AG20443 (cell line): ENCODE measurements around the gene SRGAP1.
A peak's percentile ranks its signal among the peaks of the same experiment; 100 is the strongest.

Experiments used
- DNase-seq: peaks from one replicate; pipeline ENCODE4 v3.0.0; 2012; ENCODE audit warnings: low spot score, mixed read lengths

The SRGAP1 gene

DNA sequence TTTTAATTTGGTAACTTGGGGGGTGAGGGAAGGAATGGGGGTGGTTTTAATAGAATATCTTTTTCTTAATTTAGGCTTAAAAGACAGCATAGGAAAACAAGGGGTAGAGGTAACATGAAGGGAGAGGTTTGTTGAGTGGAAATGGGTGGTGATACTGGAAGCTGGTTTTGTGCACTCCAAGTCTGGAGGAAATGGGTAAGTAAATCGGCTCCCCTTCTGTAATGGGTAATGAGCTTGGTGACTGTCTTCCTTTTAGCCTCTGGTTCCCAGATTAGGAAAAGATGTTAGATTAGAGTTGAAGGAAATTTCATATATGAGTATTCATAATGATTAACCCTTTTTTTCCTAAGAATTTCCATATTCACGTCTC is 122.1 kb downstream of the SRGAP1 start:
- DNase-seq, result no peak

DNA sequence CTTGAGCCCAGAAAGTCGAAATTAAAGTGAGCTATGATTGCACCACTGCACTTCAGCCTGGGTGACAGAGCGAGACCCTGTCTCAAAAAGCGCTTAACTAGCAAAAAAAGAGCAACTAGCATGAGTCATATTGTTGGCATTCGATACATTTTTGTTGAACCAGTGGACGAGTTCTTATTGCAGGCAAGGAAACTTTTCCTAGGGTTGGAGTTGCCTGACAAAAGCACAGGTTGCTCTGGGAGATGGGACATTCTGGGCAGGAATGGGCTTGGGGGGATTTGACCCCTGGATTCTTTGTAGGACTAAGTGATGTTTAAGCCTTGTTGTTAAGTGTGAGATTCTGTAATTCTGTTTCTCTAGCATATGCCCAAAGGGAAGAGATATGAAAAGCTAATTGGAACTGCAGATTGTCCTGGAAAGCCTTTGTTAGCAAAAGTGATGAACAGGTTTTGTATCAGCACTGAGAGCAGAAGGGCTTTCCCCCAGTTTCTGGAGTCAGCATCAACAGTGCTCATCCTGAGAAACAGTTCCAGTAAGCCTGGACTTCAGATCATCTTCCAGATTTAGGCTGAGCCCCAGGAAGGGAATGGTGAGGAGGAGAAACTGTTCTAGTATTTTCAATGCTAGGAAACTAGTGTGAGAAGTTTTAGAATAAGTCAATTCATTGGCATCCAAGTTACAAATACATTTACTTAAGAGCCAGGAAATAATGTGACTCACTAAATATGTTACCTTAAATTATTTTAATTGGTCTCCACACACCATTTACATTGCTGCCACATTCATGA is 123.1 kb downstream of the SRGAP1 start:
- DNase-seq, result peak; percentile 32

DNA sequence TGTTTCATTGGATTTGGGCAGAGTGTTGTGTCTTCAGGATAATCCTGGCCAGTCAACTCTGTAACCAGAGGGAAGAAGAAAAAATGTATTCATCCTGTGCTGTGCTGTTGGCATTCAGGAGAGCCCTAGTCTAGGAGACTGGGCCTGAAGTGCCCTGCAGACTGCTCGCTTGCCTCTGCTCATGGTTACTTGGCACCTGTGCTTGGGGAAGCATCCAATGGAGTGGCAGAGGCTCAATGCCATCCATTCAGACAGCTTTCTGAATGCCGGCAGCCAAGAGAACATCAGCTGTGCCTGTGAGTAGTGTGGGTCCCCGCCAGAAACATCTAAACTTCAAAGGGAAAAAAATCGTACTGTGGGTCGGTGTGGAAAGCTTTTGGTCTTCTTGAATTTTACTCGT is 124.2 kb downstream of the SRGAP1 start:
- no peak for DNase-seq

DNA sequence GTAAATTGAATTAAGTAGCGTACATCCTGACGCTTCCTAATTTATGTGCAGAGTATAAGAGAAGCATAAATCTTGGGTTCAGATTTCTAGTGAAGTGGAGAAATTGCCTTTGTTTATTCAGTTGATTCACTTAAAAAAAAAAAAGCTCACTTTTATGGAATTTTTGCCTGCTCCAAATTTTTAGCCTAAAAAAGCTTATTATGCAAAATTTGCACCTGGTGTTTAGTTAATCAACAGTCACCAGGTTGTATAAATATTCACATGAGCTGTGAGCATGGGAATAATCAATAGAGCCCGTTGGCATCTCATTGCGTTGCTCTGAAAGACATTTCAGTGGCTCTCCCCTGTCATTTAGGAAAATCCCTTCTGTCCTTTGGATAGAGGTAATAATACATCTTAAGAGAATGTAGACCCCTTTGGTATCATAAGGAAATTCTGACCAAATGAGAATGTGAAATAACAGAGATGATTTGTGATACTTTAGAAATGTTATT is 132.4 kb downstream of the SRGAP1 start:
- DNase-seq, result no peak

DNA sequence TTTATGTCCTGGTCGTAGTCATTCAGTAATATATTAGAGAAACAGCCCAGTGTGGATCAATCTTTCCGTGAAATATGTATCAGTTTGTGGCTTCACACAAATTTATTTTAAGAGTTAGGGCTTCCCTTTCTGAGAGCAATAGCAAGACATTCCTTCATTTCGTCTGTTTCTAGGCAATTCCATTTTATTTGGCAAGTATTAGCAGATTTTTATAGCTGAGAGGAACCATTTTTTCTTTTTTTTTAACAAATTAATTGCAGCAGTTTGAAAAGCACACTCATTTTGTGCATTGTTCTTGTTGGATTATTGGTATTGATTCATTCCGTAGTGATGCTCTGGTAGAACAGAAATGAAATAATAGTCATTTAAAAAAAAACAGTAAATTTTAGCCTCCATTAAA is 132.9 kb downstream of the SRGAP1 start:
- no peak for DNase-seq

DNA sequence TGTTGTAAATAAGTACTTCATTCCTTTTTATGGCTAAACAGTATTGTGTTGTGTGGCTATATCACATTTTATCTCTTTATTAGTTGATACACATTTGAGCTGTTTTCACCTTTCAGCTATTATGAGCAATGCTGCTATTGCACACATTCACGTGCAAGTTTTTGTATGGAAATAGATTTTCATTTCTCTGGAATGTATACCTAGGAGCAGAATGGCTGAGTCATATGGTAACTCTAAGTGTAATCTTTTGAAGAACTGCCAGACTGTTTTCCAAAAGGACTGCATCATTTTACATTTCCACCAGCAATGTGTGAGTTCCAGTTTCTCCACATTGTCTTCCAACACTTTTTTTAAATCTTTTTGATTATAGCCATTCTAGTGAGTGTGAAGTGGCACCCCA is 134.0 kb downstream of the SRGAP1 start:
- peak; percentile 26 for DNase-seq

DNA sequence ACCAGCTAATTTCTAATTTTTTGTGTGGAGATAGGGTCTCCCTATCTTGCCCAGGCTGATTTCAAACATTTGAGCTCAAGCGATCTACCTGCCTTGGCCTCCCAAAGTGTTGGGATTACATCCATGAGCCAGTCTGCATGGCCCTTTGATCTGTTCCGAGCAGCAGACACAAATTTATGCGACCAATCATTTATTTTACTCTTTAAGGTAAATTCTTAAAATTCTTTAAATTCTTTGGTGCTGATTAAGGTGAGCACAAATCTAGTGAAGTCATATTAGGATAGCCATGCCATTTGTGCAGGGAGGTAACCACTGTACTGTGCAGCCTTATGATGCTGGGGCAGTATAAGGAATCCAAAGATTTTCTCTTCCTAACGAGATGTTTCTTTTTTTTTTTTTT is 135.7 kb downstream of the SRGAP1 start:
- DNase-seq, result no peak

DNA sequence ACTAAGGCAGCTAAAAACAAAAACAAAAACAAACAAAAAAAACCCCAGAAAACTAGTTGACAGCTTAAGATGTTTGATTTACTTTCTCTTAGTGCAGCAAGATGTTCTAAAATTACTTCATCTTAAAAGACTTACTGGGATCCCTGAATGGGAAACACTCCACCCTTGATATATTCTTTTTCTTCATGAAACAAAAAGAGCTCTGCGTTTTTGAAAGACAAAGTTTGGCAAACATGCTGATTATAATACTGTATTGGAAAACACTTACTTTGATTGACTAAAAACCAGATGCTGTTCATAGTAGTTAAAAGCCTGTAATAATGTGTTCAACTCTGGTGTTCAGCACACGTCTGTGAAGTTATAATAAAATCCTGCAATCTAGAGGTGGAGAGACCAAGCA is 136.8 kb downstream of the SRGAP1 start:
- DNase-seq, result no peak

DNA sequence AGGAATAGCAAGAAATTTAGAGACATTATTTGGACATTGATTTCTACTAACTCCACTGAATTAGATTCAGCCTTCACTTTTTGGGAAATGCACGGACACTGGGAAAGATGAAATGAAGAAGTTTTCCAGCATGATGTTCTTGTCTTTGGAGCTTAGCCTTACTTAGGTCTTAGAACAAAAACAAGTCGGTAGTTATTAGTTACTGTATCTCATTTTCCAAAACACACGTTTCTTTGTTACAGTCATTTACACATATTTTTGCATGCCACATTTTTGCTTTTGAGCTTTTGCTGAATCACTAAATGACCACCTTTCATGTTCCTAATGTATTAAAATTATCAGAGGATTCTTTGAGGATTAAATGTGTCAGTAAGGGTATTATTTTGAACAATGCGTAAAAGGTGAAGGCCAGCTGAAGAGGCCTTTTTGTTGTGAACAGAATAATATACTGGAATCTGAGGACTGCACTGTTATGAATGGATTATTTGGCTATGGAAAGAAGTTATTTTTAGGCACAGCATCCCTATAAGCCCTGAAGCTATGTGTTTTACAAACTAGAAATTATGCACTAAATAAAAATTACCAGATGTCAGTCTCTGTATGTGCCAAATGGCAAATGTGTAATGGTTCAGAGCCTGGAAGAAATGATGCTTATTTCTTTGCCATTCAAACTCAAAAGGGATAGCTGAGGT is 138.2 kb downstream of the SRGAP1 start:
- DNase-seq, result no peak

DNA sequence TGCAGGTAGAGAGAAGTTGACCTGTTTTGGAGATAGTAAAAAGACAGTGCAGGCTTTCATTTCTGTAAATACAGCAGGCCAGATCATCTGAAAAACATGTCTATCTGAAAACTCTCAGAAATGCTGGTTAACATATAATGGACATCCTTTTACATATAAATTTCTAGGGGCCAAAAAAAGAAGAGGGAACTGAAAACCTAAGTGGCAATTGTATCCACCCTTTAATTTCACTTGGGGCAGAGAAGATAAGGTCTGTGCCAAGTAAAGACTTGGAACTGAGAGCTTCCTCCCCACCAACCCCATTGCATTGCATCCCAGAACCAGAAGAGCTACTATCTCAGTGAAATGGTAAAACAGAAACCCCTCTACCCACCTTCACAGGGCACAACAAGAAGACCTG is 141.0 kb downstream of the SRGAP1 start:
- no peak for DNase-seq

DNA sequence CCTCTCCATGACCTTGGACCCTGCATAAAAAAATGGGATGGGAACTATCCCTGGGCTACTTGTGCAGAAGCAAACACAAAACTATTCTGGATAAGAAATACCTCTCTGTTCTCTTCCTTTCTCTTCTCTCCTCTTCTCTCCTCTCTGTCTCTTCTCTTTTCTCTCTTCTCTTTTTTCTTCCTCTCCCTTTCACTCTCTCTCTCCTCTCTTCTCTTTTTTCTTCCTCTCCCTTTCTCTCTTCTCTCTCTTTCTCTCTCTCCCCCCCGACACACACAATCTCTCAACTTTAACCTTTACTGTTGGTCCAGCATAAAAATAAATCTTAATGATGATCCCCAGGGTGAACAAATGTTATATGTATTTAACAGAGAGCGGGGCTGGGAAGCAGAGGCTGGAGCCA is 141.4 kb downstream of the SRGAP1 start:
- DNase-seq, result no peak

DNA sequence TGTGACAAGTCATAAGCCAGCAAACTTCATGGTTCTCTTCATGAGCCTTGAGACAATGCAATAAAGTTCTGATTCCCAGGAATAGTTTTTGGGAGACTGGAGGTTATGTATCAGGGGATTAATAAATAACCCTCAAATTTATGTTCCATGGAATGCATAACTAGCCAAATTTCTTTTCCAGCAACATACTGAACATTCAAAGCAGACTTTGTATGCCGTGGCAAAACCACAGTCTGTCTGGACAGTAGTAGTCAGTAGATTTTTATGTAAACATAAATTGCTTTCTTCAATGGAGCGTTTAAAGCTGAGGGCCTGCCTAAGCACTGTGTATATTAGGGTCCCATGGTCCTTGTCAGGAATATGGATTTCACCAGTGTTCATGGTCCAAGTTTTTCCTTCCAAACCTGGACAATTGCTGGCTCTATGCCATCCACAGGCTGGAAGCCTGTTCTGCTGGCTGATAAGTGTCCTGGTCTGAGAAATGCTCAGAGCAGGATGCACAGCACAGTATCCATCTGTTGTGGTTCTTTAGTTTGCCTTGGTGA is 144.9 kb downstream of the SRGAP1 start:
- no peak for DNase-seq

DNA sequence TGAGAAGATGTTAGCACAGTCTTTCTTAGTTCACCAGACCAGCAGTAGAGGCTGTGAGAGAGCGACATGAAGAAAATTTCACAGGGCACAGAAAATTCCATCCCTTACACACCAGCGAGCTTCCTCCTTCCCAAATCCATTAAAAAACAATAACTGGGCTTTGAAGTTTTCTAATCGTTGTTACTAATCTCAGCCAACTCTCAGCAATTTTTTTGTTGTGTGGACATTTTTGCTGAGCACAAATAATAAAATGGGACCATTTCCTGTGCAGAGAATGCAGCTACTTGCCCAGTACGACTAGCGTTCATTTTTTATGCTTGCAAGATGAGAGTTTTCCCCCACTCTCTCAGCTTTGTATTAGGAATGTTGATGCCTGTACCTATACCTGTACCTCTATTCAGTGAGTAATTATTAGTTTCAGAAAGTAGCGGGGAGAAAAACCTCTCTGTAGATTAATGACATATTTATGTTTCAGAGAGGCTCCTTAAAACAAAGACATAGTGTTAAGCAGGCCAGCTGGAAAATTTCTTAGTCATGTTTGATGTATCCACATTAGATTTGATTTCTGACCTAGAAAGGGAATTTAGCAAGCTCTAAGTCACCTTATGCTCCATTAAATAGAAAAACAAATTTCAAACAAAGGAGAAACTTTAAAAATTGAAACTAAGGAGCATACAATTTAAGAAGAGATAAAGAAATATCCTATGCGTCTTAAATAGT is 146.5 kb downstream of the SRGAP1 start:
- no peak for DNase-seq

DNA sequence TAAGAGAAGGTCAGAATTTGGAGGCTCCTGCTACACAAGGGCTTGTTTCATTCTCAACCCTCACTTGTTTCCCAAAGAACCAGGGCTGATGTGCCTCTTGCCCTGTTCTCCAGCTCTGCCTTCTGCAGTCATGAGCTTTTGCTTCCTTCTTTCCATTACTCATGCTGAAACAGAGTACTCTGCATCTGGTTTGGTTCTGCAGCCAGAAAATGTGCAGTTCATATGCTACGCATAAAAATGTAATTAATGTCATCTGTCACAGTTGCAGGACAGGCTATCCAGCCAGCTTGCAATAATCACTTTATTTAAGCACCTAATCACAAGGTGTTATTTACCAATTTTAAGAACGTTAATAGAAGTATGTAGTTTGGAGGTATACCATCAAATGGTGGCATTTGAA is 150.2 kb downstream of the SRGAP1 start:
- DNase-seq, result peak; percentile 58

DNA sequence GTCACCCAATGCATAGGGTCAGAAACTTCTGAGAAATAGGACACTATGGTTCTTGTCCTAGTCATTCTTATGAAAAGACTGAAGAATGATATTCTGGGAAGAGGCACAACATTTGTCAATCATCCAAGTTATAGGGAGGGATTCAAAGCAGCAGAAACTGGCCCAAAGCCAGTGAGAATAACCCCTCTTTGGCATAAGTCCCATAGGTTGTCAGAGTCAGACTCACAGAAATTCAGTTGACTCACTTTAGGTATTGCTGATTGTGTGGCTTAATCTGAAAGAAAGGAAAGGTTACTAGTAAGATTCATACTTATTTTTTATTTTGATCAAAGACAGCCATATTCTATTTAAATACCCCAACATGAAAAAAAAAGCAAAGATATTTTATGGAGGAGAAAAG is 151.0 kb downstream of the SRGAP1 start:
- DNase-seq, result no peak

DNA sequence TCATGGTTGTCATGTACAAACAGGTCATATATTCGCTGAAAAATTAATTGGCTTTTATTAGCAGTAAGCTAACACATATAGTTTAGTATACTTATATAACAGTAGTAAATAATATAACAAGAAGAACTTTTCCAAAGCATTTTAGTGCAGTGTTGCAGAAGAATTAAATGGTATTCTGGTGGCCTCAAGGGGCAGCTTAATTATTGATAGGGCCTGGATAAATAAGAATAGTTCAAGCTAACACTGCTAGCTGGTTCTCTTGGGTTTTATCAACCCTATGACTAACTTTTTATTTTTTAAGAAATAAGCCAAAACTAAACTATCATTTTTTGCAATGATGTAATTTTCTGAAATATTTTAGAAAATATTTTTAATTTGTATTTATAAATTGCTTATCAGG is 152.1 kb downstream of the SRGAP1 start:
- no peak for DNase-seq

DNA sequence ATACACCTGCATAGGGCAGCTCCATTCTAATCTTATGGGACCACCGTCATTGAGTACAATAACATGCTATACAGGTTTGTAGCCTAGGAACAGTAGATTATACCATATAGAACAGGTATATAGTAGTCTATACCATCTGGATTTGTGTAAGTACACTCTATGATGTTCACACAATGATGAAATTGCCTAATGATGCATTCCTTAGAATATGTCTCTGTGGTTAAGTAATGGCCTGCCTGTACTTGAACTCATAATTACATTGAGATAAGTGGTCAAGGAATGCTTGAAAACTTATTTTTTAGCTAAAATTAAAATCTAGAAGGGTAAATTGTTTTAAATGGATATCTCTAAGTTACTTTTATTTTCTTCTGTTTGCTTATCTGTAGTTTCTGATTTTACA is 152.7 kb downstream of the SRGAP1 start:
- DNase-seq, result no peak

DNA sequence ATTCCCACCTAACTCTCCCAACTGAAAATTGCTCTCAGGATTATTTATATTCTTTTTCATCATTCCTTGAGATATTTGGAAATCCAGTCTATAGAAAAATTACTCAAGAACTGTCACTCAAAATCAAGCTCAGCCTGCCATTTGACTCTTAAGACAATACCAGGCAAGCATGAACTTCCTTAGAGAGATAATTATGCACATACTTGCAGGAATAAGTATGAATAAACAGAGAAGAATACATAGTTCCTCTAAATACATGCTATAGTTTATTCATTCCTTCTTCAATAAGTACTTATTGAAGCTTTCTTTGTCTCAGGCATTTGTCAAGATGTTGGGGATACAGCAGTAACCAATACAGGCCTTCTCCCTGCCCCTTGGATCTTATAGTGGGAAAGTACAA is 154.1 kb downstream of the SRGAP1 start:
- DNase-seq, result no peak

DNA sequence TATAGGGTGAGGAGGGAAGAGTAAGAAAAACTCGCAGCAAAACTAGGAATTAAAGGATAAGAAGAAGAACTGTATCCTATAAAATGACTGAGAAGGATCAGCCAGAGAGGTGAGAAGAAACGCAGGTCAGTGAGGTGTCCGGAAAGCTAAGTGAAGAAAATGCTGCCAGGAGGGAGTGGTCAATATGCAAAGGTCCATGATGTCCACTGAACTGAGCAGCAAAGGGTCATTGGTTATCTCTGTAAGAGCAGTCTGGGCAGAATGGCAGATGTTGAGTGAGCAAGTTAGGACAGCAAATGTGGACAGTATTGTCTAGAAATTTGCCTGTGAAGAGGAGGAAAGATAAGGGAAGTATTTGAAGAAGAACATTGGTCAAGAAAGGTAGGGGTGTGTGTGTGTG is 155.4 kb downstream of the SRGAP1 start:
- DNase-seq, result no peak

DNA sequence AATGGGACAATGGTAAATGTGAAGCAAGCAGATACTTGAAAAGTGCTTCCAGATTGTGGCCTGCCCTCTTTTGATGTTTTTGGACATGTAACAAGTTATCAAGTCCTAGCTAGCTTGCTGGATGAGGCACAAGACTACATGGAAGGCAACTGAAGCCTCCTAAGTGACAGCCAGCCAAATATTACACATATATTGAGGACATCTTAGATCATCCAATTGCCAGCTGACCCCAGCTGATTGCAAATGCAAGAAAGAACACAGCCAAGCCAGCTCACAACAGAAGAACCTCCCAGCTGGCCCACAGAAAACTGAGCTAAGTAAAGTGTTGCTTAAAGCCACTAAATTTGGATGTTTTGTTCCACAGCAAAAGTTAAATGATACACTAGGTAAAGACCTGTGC is 156.9 kb downstream of the SRGAP1 start:
- DNase-seq, result no peak

DNA sequence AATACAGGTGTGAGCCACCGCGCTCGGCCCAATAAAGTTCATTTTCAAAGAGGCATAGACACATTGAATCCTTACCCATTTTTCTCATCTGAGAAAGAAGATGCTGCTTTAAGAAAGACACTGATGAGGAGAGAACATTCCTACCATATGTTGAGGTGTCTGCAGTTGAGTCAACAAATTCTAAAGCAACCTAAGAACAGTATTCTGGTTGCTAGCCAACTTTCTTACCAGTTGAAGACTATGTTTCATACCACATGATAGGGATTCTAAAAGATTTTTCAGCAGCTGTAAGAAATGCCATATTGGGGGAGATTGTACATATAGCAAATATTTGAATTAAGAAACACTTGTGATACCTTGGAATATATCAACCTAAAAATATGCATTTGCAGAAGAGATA is 160.1 kb downstream of the SRGAP1 start:
- DNase-seq, result no peak

DNA sequence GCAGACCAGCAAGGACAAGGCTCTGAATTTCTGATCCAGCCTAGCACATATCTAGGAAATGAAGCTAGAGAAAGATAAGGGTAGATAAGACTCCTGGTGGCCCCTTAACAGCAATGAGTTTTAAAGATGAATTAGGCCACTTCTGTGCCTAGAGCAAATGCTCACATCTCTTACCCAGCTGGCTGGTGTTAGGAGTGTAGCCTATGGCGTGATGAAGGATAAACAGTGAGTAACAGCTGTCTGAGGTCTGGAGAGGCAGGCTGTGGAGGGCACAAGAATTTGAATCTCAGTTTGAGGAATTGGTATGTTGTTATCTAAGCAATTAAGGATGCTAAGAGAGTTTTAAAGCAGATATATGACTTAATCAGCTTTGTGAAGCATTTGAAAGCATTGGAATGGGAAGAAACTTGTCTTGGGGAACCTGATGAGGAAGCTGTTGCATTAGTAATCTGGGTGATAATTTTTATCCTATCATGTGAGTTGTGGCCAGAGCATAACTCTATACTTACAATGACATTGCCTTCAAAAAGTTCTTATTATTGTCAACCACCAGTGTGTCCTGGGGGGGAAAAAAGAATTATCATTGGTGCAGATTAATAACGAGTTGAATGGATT is 161.8 kb downstream of the SRGAP1 start:
- DNase-seq, result peak; percentile 46
